Hepatocyte (in vitro differentiated cells): ENCODE data around the gene SPACA7. TPM values are rescaled to one million over a fixed set of nuclear protein-coding genes. Genes with fewer than 3 reads are reported as not detected.

ENCODE experiments used
- DNase-seq: peaks from one replicate; pipeline ENCODE4 v3.0.0-alpha.2; 2016; ENCODE audit warnings: low spot score
- H2AFZ ChIP-seq: fragments of 200-600 bp; sonication (generic); 2 replicates; pipeline ENCODE4 v1.6.0; 2016; ENCODE audit warnings: antibody characterized with exemption, mild to moderate bottlenecking
- H3K27ac ChIP-seq: fragments of 200-600 bp; sonication (generic); 2 replicates; pipeline ENCODE4 v1.5.1; 2016; ENCODE audit warnings: mild to moderate bottlenecking
- H3K27me3 ChIP-seq: fragments of 200-600 bp; sonication (generic); 2 replicates; pipeline ENCODE4 v1.6.1; 2016
- H3K36me3 ChIP-seq: fragments of 200-600 bp; sonication (generic); replicated peaks from 2 replicates; pipeline ENCODE4 v1.5.1; 2016; ENCODE audit warnings: low read depth; ENCODE audit not compliant: insufficient read depth
- H3K4me1 ChIP-seq: fragments of 200-600 bp; sonication (generic); 2 replicates; pipeline ENCODE4 v1.5.1; 2016; ENCODE audit warnings: mild to moderate bottlenecking, moderate library complexity; ENCODE audit not compliant: insufficient read depth
- H3K4me2 ChIP-seq: fragments of 200-600 bp; sonication (generic); 2 replicates; pipeline ENCODE4 v1.6.0; 2016
- H3K4me3 ChIP-seq: fragments of 200-600 bp; sonication (generic); 2 replicates; pipeline ENCODE4 v1.5.1; 2016; ENCODE audit warnings: mild to moderate bottlenecking
- H3K79me2 ChIP-seq: fragments of 200-600 bp; sonication (generic); 2 replicates; pipeline ENCODE4 v1.6.0; 2017; ENCODE audit warnings: mild to moderate bottlenecking
- H3K9me2 ChIP-seq: fragments of 200-600 bp; sonication (generic); replicated peaks from 2 replicates; pipeline ENCODE4 v1.6.0; 2017; ENCODE audit warnings: mild to moderate bottlenecking; ENCODE audit not compliant: insufficient read depth
- H3K9me3 ChIP-seq: fragments of 200-600 bp; sonication (generic); 2 replicates; pipeline ENCODE4 v1.5.1; 2016; ENCODE audit warnings: low read depth, mild to moderate bottlenecking
- H4K20me1 ChIP-seq: fragments of 200-600 bp; sonication (generic); 2 replicates; pipeline ENCODE4 v1.6.0; 2016; ENCODE audit warnings: mild to moderate bottlenecking; ENCODE audit not compliant: insufficient read depth, poor library complexity, severe bottlenecking
- CTCF ChIP-seq: fragments of 200-600 bp; sonication (generic); IDR thresholded peaks from 2 replicates; pipeline ENCODE4 v1.5.1; 2016; ENCODE audit warnings: antibody characterized with exemption, mild to moderate bottlenecking; ENCODE audit not compliant: poor library complexity
- EZH2 ChIP-seq: fragments of 200-600 bp; sonication (generic); IDR thresholded peaks from 2 replicates; pipeline ENCODE4 v1.6.1; 2016; ENCODE audit warnings: antibody characterized with exemption, mild to moderate bottlenecking, borderline replicate concordance
- EZH2phosphoT487 ChIP-seq: fragments of 200-600 bp; sonication (generic); IDR thresholded peaks from one replicate; pipeline ENCODE4 v1.6.1; 2018; ENCODE audit warnings: antibody characterized with exemption, mild to moderate bottlenecking, low read depth, moderate library complexity; ENCODE audit not compliant: unreplicated experiment, severe bottlenecking
- WGBS: methylation state at CpG from one replicate; pipeline ENCODE4 v1.1.6; 2016; ENCODE audit warnings: low lambda C conversion rate; ENCODE audit errors: missing lambda C conversion rate; 5-methylcytosine and 5-hydroxymethylcytosine counted together
- polyA plus RNA-seq: library from polyadenylated mRNA; unstranded; fragments of >200 nt; fragmentation: Nextera tagmentation; extraction: Ambion mirVana; gene quantifications from 2 replicates; pipeline ENCODE4 v1.2.1, GENCODE V29; 2016
- total RNA-seq: library from RNA; depleted of rRNA; stranded (reverse); fragments of >200 nt; gene quantifications from 2 replicates; pipeline ENCODE4 v1.2.3, GENCODE V29; 2014

The SPACA7 gene
- total and polyA plus RNA-seq, 2 experiments from 2014 or later, result not detected

DNA sequence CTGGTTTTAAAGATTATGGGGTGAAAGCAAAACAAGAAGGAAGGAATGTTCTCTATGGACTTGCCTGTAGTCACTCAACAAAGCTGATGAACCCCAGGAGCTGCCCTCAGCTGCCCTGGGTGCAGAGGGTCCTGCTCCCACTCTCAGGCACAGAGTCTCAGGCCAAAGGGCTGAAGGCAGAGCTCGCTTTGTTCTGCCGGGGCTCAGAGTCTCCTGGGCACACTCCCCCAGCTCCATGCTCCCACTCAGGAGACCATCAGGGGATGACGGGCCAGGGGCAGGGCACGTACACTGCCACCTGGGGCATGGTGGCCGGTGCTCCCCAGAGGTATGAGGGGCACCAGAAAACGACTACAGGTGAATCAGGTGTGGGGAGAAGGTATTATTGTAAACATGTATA is 46.8 kb upstream of the SPACA7 start:
- no peak overlapping the region for H3K4me2 ChIP-seq
- H3K9me2 ChIP-seq, result no peaks in the 10 kb centered on the region
- 78% methylated on average over 6 of the region's 6 CpGs for WGBS
- TF ChIP-seq EZH2, result no peak
- no peak for TF ChIP-seq EZH2phosphoT487
- no peak for TF ChIP-seq CTCF
- H3K27ac ChIP-seq, result no peak overlapping the region
- H4K20me1 ChIP-seq, result no peaks in the 10 kb centered on the region
- H3K4me3 ChIP-seq, result no peak overlapping the region
- H3K4me1 ChIP-seq, result no peaks in the 10 kb centered on the region
- no peaks in the 10 kb centered on the region for H3K36me3 ChIP-seq
- no peaks in the 10 kb centered on the region for H3K79me2 ChIP-seq
- H3K9me3 ChIP-seq, result no peaks in the 10 kb centered on the region
- H2AFZ ChIP-seq, result no peak overlapping the region
- peaks cover 7% of the 10 kb centered on the region for H3K27me3 ChIP-seq
- no peak for DNase-seq

DNA sequence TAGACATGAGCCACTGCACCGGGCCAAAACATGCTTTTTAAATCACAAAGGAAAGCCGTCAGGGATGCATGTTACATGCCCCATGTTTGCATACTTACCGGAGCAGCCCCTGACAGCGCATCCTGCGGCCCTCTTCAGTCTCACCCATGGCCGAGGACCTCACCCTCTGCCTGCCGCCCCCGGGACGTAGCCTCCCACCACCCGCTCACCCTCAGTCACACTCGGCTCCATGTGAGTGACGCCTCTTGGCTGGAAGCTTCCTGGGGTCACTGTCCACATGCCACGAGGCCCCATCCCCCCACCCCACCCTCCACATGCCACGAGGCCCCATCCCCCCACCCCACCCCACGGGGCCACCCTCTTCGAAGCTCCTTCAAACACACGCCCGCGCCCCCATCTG is 46.1 kb upstream of the SPACA7 start:
- no peak for DNase-seq
- no peaks in the 10 kb centered on the region for H3K9me2 ChIP-seq
- WGBS, result 92% methylated on average over 12 of the region's 19 CpGs
- no peak overlapping the region for H3K27ac ChIP-seq
- H3K9me3 ChIP-seq, result no peaks in the 10 kb centered on the region
- no peaks in the 10 kb centered on the region for H4K20me1 ChIP-seq
- H3K4me1 ChIP-seq, result no peaks in the 10 kb centered on the region
- no peak overlapping the region for H2AFZ ChIP-seq
- H3K79me2 ChIP-seq, result no peaks in the 10 kb centered on the region
- peaks cover 5% of the 10 kb centered on the region for H3K27me3 ChIP-seq
- H3K36me3 ChIP-seq, result no peaks in the 10 kb centered on the region
- no peak overlapping the region for H3K4me3 ChIP-seq
- H3K4me2 ChIP-seq, result no peak overlapping the region
- no peak for TF ChIP-seq CTCF

- Histone ChIP-seq H3K79me2 (no peaks in the 10 kb centered on the region), H3K9me3 (no peaks in the 10 kb centered on the region), H3K9me2 (no peaks in the 10 kb centered on the region), H4K20me1 (no peaks in the 10 kb centered on the region), H3K27me3 (peaks cover 3% of the 10 kb centered on the region), H3K27ac (no peak overlapping the region), H3K4me2 (no peak overlapping the region), H3K36me3 (no peaks in the 10 kb centered on the region), H3K4me3 (no peak overlapping the region), H2AFZ (no peak overlapping the region), H3K4me1 (no peaks in the 10 kb centered on the region)
- no peak for DNase-seq
- 95% methylated on average over 63 of the region's 78 CpGs for WGBS
- TF ChIP-seq CTCF, result no peak
- TF ChIP-seq EZH2, result no peak
- TF ChIP-seq EZH2phosphoT487, result no peak
Measured at GRCh38 chr13:112330479-112331381, 45.4 kb upstream of the SPACA7 start.
